Measurements from ENCODE around the gene PNLIPRP2. TPM values are rescaled to one million over a fixed set of nuclear protein-coding genes. Genes with fewer than 3 reads are reported as not detected.

PNLIPRP2 gene
- polyA plus RNA-seq, 1 experiment: not detected

GRCh38 chr10:116636976-116637375 lies 16.2 kb downstream of the PNLIPRP2 start:
- no peak for TF ChIP-seq CTCF (IDR thresholded peaks at IDR 0.05; ENCODE audit: insufficient read depth, low read depth, low read length)
- no peak for DNase-seq (ENCODE audit: low read depth)
- H3K36me3 ChIP-seq (ENCODE audit: control insufficient read depth, insufficient read depth, low read length): no peaks in the 10 kb centered on the region
- ChIA-PET CTCF (no interaction called here), POLR2A (no interaction called here)
- no peak overlapping the region for H3K4me3 ChIP-seq (ENCODE audit: low read depth, low read length)
- no peaks in the 10 kb centered on the region for H3K27me3 ChIP-seq (ENCODE audit: control insufficient read depth, insufficient read depth, low read length)

- H3K27me3 ChIP-seq (ENCODE audit: control insufficient read depth, insufficient read depth, low read length): no peaks in the 10 kb centered on the region
- H3K4me3 ChIP-seq (ENCODE audit: low read depth, low read length): no peak overlapping the region
- DNase-seq (ENCODE audit: low read depth): no peak
- H3K36me3 ChIP-seq (ENCODE audit: control insufficient read depth, insufficient read depth, low read length): no peaks in the 10 kb centered on the region
- TF ChIP-seq CTCF (IDR thresholded peaks at IDR 0.05; ENCODE audit: insufficient read depth, low read depth, low read length): no peak
- ChIA-PET CTCF (no interaction called here), POLR2A (no interaction called here)
Observed at GRCh38 chr10:116637830-116638229, 17.1 kb downstream of the PNLIPRP2 start.

GRCh38 chr10:116646502-116646901 lies 25.7 kb downstream of the PNLIPRP2 start:
- Histone ChIP-seq H3K4me3 (ENCODE audit: low read depth, low read length) (no peak overlapping the region), H3K36me3 (ENCODE audit: control insufficient read depth, insufficient read depth, low read length) (no peaks in the 10 kb centered on the region), H3K27me3 (ENCODE audit: control insufficient read depth, insufficient read depth, low read length) (no peaks in the 10 kb centered on the region)
- POLR2A ChIA-PET: no interaction called here
- TF ChIP-seq CTCF (IDR thresholded peaks at IDR 0.05; ENCODE audit: insufficient read depth, low read depth, low read length): no peak
- no peak for DNase-seq (ENCODE audit: low read depth)
- CTCF ChIA-PET: interaction anchor here (1.0 to 1.3 kb wide), 2 partner anchors 8 to 10 kb away, joined by 3 to 6 read pairs; no protein-coding TSS in a partner anchor

GRCh38 chr10:116648903-116649302 lies 28.1 kb downstream of the PNLIPRP2 start:
- no peak for TF ChIP-seq CTCF (IDR thresholded peaks at IDR 0.05; ENCODE audit: insufficient read depth, low read depth, low read length)
- ChIA-PET CTCF (no interaction called here), POLR2A (no interaction called here)
- no peak for DNase-seq (ENCODE audit: low read depth)
- no peaks in the 10 kb centered on the region for H3K27me3 ChIP-seq (ENCODE audit: control insufficient read depth, insufficient read depth, low read length)
- H3K4me3 ChIP-seq (ENCODE audit: low read depth, low read length): no peak overlapping the region
- no peaks in the 10 kb centered on the region for H3K36me3 ChIP-seq (ENCODE audit: control insufficient read depth, insufficient read depth, low read length)

- CTCF ChIA-PET: no interaction called here
- TF ChIP-seq CTCF (IDR thresholded peaks at IDR 0.05; ENCODE audit: insufficient read depth, low read depth, low read length): no peak
- no peak overlapping the region for H3K4me3 ChIP-seq (ENCODE audit: low read depth, low read length)
- peaks cover 3% of the 10 kb centered on the region; the same call in 1 of the 2 replicates for H3K27me3 ChIP-seq (ENCODE audit: control insufficient read depth, insufficient read depth, low read length)
- no peaks in the 10 kb centered on the region for H3K36me3 ChIP-seq (ENCODE audit: control insufficient read depth, insufficient read depth, low read length)
- POLR2A ChIA-PET: no interaction called here
- DNase-seq (ENCODE audit: low read depth): no peak
Observed at GRCh38 chr10:116653885-116654284, 33.1 kb downstream of the PNLIPRP2 start.

Data from BJ (cell line).